CD4-positive, alpha-beta memory T cell (primary cell): ENCODE measurements around the gene RASSF5. TPM values are rescaled to one million over a fixed set of nuclear protein-coding genes. Genes with fewer than 3 reads are reported as not detected.
"Not testable (repeated sequence)": the region's sequence is repeated elsewhere in the genome, so short reads cannot be mapped to it uniquely, and the experiment has no call there.

Source experiments
- CTCF ChIA-PET: fragments of 350-600 bp; sonication (Branson Sonifier 250); formaldehyde crosslinking; loops from one replicate; lab custom pipeline; 2021; ENCODE audit warnings: inconsistent platforms; ENCODE audit not compliant: partially characterized antibody; lab: Charles Lee
- POLR2A ChIA-PET: fragments of 350-600 bp; sonication (Branson Sonifier 250); formaldehyde crosslinking; loops from one replicate; lab custom pipeline; 2021; ENCODE audit not compliant: partially characterized antibody; lab: Charles Lee
- DNase-seq, 5 donors: peaks; one replicate each; pipeline versions ENCODE4 v3.0.0 to v3.0.0-alpha.2; 2020 to 2022; ENCODE audit warnings: mixed read lengths in 1 of 5
- H3K27ac ChIP-seq: one replicate; pipeline ENCODE4 v1.7.0; 2013; ENCODE audit warnings: low read depth, low read length
- H3K27me3 ChIP-seq: 2 replicates; pipeline ENCODE4 v1.7.0; 2013; ENCODE audit warnings: mild to moderate bottlenecking, low read length, moderate library complexity; ENCODE audit not compliant: insufficient read depth
- H3K36me3 ChIP-seq: 2 replicates; pipeline ENCODE4 v1.7.0; 2013; ENCODE audit warnings: mild to moderate bottlenecking, low read length, moderate library complexity; ENCODE audit not compliant: insufficient read depth
- H3K4me1 ChIP-seq: 2 replicates; pipeline ENCODE4 v1.7.0; 2013; ENCODE audit warnings: mild to moderate bottlenecking, low read length, moderate library complexity; ENCODE audit not compliant: insufficient read depth
- H3K4me3 ChIP-seq, 2 donors: one replicate each; pipeline ENCODE4 v1.7.0; 2013; ENCODE audit warnings: low read length in 2 of 2, mild to moderate bottlenecking in 1 of 2
- H3K9me3 ChIP-seq, 2 donors: one replicate each; pipeline ENCODE4 v1.7.0; 2013; ENCODE audit warnings: low read length in 2 of 2, control low read depth in 1 of 2; ENCODE audit not compliant: control insufficient read depth in 1 of 2
- H3K27ac Mint-ChIP-seq, 7 donors: one replicate each; pipeline ENCODE4 v1.8.0; 2020 to 2021; ENCODE audit warnings: mixed read lengths in 7 of 7, mild to moderate bottlenecking in 6 of 7, inconsistent platforms in 3 of 7, moderate library complexity in 3 of 7
- H3K27me3 Mint-ChIP-seq, 2 donors: one replicate each; pipeline ENCODE4 v1.8.0; 2020 to 2021; ENCODE audit warnings: mixed read lengths in 2 of 2
- H3K36me3 Mint-ChIP-seq, 2 donors: one replicate each; pipeline ENCODE4 v1.8.0; 2020 to 2021; ENCODE audit warnings: mixed read lengths in 2 of 2, inconsistent platforms in 1 of 2, mild to moderate bottlenecking in 1 of 2
- H3K4me1 Mint-ChIP-seq, 4 donors: one replicate each; pipeline ENCODE4 v1.8.0; 2020 to 2021; ENCODE audit warnings: mixed read lengths in 4 of 4, mild to moderate bottlenecking in 1 of 4
- H3K4me3 Mint-ChIP-seq, 8 donors: one replicate each; pipeline ENCODE4 v1.8.0; 2020 to 2021; ENCODE audit warnings: mixed read lengths in 8 of 8, mild to moderate bottlenecking in 7 of 8, moderate library complexity in 6 of 8, inconsistent platforms in 3 of 8
- H3K9me3 Mint-ChIP-seq, 8 donors: one replicate each; pipeline ENCODE4 v1.8.0; 2020 to 2021; ENCODE audit warnings: mixed read lengths in 8 of 8, mild to moderate bottlenecking in 5 of 8, inconsistent platforms in 3 of 8, moderate library complexity in 1 of 8
- intact Hi-C: fragments of 100-400 bp; cut with micrococcal nuclease; formaldehyde crosslinking; loops from one replicate; pipeline ENCODE4 v1.15.1; 2023
- polyA plus RNA-seq, 2 donors: library from polyadenylated mRNA; unstranded; fragments of 300-500 nt; fragmentation: Illumina TruSeq; gene quantifications; one replicate each; pipeline ENCODE4 v1.2.3, GENCODE V29; 2021
- total RNA-seq, 2 experiments: library from RNA; stranded (reverse); gene quantifications; one replicate each; pipeline ENCODE4 v1.2.3, GENCODE V29; 2021

The RASSF5 gene
- total and polyA plus RNA-seq, 4 experiments from 2014 or later = 186 to 298 (median 220) TPM

GRCh38 chr1:206609229-206609991 lies 102.1 kb downstream of the RASSF5 start:
- Histone ChIP-seq H3K4me1 (peaks cover 12% of the 10 kb centered on the region), H3K36me3 (peaks cover 32% of the 10 kb centered on the region), H3K27me3 (no peaks in the 10 kb centered on the region), H3K27ac (no peak overlapping the region), H3K9me3 (no peaks in the 10 kb centered on the region), H3K4me3 (no peak overlapping the region)
- ChIA-PET POLR2A (interaction anchor here (1.0 to 1.2 kb wide), 2 partner anchors 29 to 53 kb away, joined by 3 read pairs; no protein-coding TSS in a partner anchor), CTCF (interaction anchor here (0.6 to 5.0 kb wide), 14 partner anchors 9 to 974 kb away, joined by 3 to 30 read pairs (median 4); partner anchors contain the start of genes DYRK3 and IKBKE)
- Mint-ChIP-seq H3K27me3 (no peaks in the 10 kb centered on the region), H3K4me3 (peak overlapping the region in 2 of 8 donors; percentile 28 to 38), H3K36me3 (peaks cover 40 to 58% of the 10 kb centered on the region in 2 donors), H3K9me3 (no peaks in the 10 kb centered on the region), H3K27ac (peak overlapping the region in 4 of 7 donors; percentile 7 to 72 (median 37)), H3K4me1 (peaks cover 12 to 34% (median 21%) of the 10 kb centered on the region in 4 donors)
- intact Hi-C loops = no loop called here
- no peak for DNase-seq

GRCh38 chr1:206612129-206612876 lies 105.0 kb downstream of the RASSF5 start, which contains the start of gene EIF2D:
Gene EIF2D, minus strand, starts transcription at chr1:206612465. Its CDS starts 123 bp downstream, at chr1:206612342.
- H3K4me1 Mint-ChIP-seq = peaks cover 12 to 34% (median 21%) of the 10 kb centered on the region in 4 donors
- peak within 1 kb of the TSS; percentile 91 to 95 (median 93) for H3K4me3 Mint-ChIP-seq
- Histone ChIP-seq H3K9me3 (no peaks in the 10 kb centered on the region), H3K4me1 (peaks cover 12% of the 10 kb centered on the region), H3K27me3 (no peaks in the 10 kb centered on the region), H3K36me3 (peaks cover 10% of the 10 kb centered on the region), H3K4me3 (peak within 1 kb of the TSS; percentile 62 to 77), H3K27ac (peak within 1 kb of the TSS; percentile 80)
- DNase-seq = peak; percentile 90 to 96 (median 92)
- H3K27ac Mint-ChIP-seq = peak within 1 kb of the TSS; percentile 87 to 98 (median 96)
- intact Hi-C loops = loop anchor here (1.0 to 2.0 kb wide), 4 partner anchors 23 to 1490 kb away; partner anchors contain the start of genes DYRK3 and MAPKAPK2
- H3K36me3 Mint-ChIP-seq = peaks cover 24 to 32% of the 10 kb centered on the region in 2 donors
- no peaks in the 10 kb centered on the region for H3K9me3 Mint-ChIP-seq
- ChIA-PET POLR2A (interaction anchor here (0.6 to 2.7 kb wide), 18 partner anchors 14 to 1491 kb away, joined by 3 to 19 read pairs (median 5); partner anchors contain the start of genes DYRK3, IKBKE, MAPKAPK2 and RASSF5), CTCF (interaction anchor here (0.6 to 5.0 kb wide), 34 partner anchors 9 to 150 kb away, joined by 3 to 30 read pairs (median 4); partner anchors contain the start of genes DYRK3 and IKBKE)
- no peaks in the 10 kb centered on the region for H3K27me3 Mint-ChIP-seq

DNA sequence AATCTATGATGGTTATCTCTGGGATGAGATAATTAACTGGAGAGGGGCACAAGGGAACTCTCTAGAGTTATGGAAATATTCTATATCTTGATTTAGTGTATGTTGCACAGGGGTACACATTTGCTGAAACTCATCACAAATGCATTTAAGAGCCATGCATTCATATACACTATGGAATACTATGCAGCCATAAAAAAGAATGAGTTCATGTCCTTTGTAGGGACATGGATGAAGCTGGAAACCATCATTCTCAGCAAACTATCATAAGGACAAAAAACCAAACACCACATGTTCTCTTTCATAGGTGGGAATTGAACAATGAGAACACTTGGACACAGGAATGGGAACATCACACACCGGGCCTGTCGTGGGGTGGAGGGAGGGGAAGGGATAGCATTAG lies 119.1 kb downstream of the RASSF5 start:
- H3K27ac ChIP-seq, H3K4me3 Mint-ChIP-seq, H3K27me3 Mint-ChIP-seq, DNase-seq, H3K9me3 ChIP-seq, H3K4me1 ChIP-seq, POLR2A ChIA-PET, H3K9me3 Mint-ChIP-seq, H3K36me3 Mint-ChIP-seq, intact Hi-C loops, H3K4me3 ChIP-seq, H3K4me1 Mint-ChIP-seq, H3K27ac Mint-ChIP-seq, H3K27me3 ChIP-seq, H3K36me3 ChIP-seq: not testable (repeated sequence)
- CTCF ChIA-PET = interaction anchor here (2.2 to 9.9 kb wide), 2 partner anchors 9 to 37 kb away, joined by 9 to 274 read pairs; partner anchors contain the start of gene DYRK3

- Mint-ChIP-seq H3K4me3 (no peak overlapping the region), H3K4me1 (peaks cover 0 to 6% (median 0%) of the 10 kb centered on the region in 4 donors), H3K27me3 (peaks cover 9 to 11% of the 10 kb centered on the region in 2 donors), H3K27ac (no peak overlapping the region), H3K36me3 (no peaks in the 10 kb centered on the region), H3K9me3 (peaks cover 0 to 3% (median 0%) of the 10 kb centered on the region in 8 donors)
- no peaks in the 10 kb centered on the region for H3K36me3 ChIP-seq
- intact Hi-C loops = no loop called here
- no peaks in the 10 kb centered on the region for H3K27me3 ChIP-seq
- H3K4me1 ChIP-seq = no peaks in the 10 kb centered on the region
- no peak overlapping the region for H3K4me3 ChIP-seq
- no peaks in the 10 kb centered on the region for H3K9me3 ChIP-seq
- CTCF ChIA-PET = interaction anchor here (1.7 to 9.9 kb wide), 3 partner anchors 9 to 354 kb away, joined by 7 to 274 read pairs (median 19); no protein-coding TSS in a partner anchor
- no peak for DNase-seq
- POLR2A ChIA-PET = no interaction called here
- H3K27ac ChIP-seq = no peak overlapping the region
Measured at GRCh38 chr1:206628916-206629315, 121.6 kb downstream of the RASSF5 start.

GRCh38 chr1:206631085-206631509 lies 123.8 kb downstream of the RASSF5 start:
- Mint-ChIP-seq H3K27me3 (peaks cover 8 to 9% of the 10 kb centered on the region in 2 donors), H3K9me3 (peaks cover 0 to 3% (median 0%) of the 10 kb centered on the region in 8 donors), H3K4me1 (peaks cover 6 to 22% (median 10%) of the 10 kb centered on the region in 4 donors), H3K36me3 (no peaks in the 10 kb centered on the region), H3K27ac (no peak overlapping the region), H3K4me3 (no peak overlapping the region)
- CTCF ChIA-PET = interaction anchor here (0.9 to 9.9 kb wide), 13 partner anchors 9 to 351 kb away, joined by 3 to 274 read pairs (median 4); partner anchors contain the start of genes EIF2D and IKBKE
- peaks cover 15% of the 10 kb centered on the region for H3K4me1 ChIP-seq
- H3K27ac ChIP-seq = no peak overlapping the region
- H3K9me3 ChIP-seq = no peaks in the 10 kb centered on the region
- no peaks in the 10 kb centered on the region for H3K36me3 ChIP-seq
- no peak for DNase-seq
- H3K27me3 ChIP-seq = no peaks in the 10 kb centered on the region
- POLR2A ChIA-PET = no interaction called here
- no peak overlapping the region for H3K4me3 ChIP-seq
- intact Hi-C loops = loop anchor here (10.0 kb wide), 1 partner anchor 444 kb away; no protein-coding TSS in a partner anchor

DNA sequence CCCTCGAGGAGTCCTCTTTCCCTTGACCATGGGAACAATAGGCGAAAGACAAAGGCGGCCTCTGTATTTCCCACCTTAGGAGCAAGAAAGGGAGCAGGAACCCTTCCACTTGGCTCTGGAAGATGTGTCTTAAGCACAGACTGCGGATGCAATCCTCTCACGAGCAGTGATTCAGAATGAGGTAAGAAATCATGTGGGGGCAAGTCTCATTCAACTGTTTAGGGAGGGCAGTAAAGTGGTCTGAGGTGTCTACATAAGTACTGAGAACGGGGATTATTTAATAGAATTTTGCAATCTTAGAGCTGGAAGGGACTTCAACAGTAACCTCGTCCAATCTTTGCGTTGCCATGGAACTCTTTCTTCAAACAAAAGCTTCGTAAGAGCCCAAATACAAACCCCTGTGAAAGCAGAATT lies 126.4 kb downstream of the RASSF5 start:
- Mint-ChIP-seq H3K4me3 (peak overlapping the region in 7 of 8 donors; percentile 1 to 87 (median 27)), H3K4me1 (peaks cover 8 to 26% (median 13%) of the 10 kb centered on the region in 4 donors)
- intact Hi-C loops = loop anchor here (1.0 to 10.0 kb wide), 5 partner anchors 31 to 441 kb away; no protein-coding TSS in a partner anchor

More for the DNA sequence above, 126.4 kb downstream of the RASSF5 start:
- Histone ChIP-seq H3K27ac (no peak overlapping the region), H3K4me3 (no peak overlapping the region), H3K36me3 (no peaks in the 10 kb centered on the region), H3K27me3 (no peaks in the 10 kb centered on the region), H3K9me3 (no peaks in the 10 kb centered on the region), H3K4me1 (peaks cover 15% of the 10 kb centered on the region)
- Mint-ChIP-seq H3K9me3 (no peaks in the 10 kb centered on the region), H3K27me3 (peaks cover 4 to 8% of the 10 kb centered on the region in 2 donors), H3K36me3 (no peaks in the 10 kb centered on the region), H3K27ac (no peak overlapping the region)
- DNase-seq = no peak
- ChIA-PET POLR2A (no interaction called here), CTCF (interaction anchor here (0.8 to 9.9 kb wide), 18 partner anchors 13 to 348 kb away, joined by 3 to 274 read pairs (median 6); partner anchors contain the start of genes EIF2D and IKBKE)
